H1 (cell line): ENCODE data around the gene KRT5. TPM values are rescaled to one million over a fixed set of nuclear protein-coding genes. Genes with fewer than 3 reads are reported as not detected.

Experiments used
- CTCF ChIA-PET: fragments of 300-600 bp; sonication (Branson Sonifier 250); formaldehyde crosslinking; loops from one replicate; lab custom pipeline; 2021; ENCODE audit not compliant: partially characterized antibody; lab: Charles Lee
- POLR2A ChIA-PET: fragments of 300-600 bp; sonication (Branson Sonifier 250); formaldehyde crosslinking; loops from one replicate; lab custom pipeline; 2021; ENCODE audit warnings: inconsistent platforms; ENCODE audit not compliant: partially characterized antibody; lab: Charles Lee
- DNase-seq, 2 experiments: peaks; one replicate each; pipeline versions ENCODE4 v3.0.0 to v3.0.0-alpha.2; 2010 to 2022; ENCODE audit warnings: low spot score in 2 of 2, low read depth in 1 of 2, mixed read lengths in 1 of 2
- FAIRE-seq: peaks from 2 replicates; lab custom pipeline; 2011; peaks lifted over from hg19 to GRCh38; lab: Jason Lieb, UNC
- H2AFZ ChIP-seq: 2 replicates; pipeline ENCODE4 v1.8.1; 2012; ENCODE audit warnings: low read length, inconsistent platforms
- H2AK5ac ChIP-seq: 2 replicates; pipeline ENCODE4 v1.6.1; 2013; ENCODE audit warnings: low read depth, low read length
- H2BK120ac ChIP-seq: replicated peaks from 2 replicates; pipeline ENCODE3; 2013; ENCODE audit warnings: low read depth, low read length, inconsistent platforms
- H2BK12ac ChIP-seq: 2 replicates; pipeline ENCODE4 v1.6.1; 2013; ENCODE audit warnings: low read depth, low read length
- H2BK15ac ChIP-seq: 2 replicates; pipeline ENCODE4 v1.6.1; 2013; ENCODE audit warnings: low read length
- H2BK20ac ChIP-seq: 2 replicates; pipeline ENCODE4 v1.6.1; 2013; ENCODE audit warnings: low read length
- H2BK5ac ChIP-seq: 2 replicates; pipeline ENCODE4 v1.6.1; 2013; ENCODE audit warnings: low read depth, low read length
- H3K14ac ChIP-seq: 2 replicates; pipeline ENCODE4 v1.6.1; 2013; ENCODE audit warnings: inconsistent platforms; ENCODE audit not compliant: insufficient read length
- H3K18ac ChIP-seq: 2 replicates; pipeline ENCODE4 v1.6.1; 2013; ENCODE audit warnings: low read length; ENCODE audit errors: extremely low read depth
- H3K23ac ChIP-seq: 2 replicates; pipeline ENCODE4 v1.6.1; 2013; ENCODE audit warnings: inconsistent platforms; ENCODE audit not compliant: insufficient read length
- H3K23me2 ChIP-seq: 2 replicates; pipeline ENCODE4 v1.6.1; 2013; ENCODE audit warnings: low read depth, low read length
- H3K27ac ChIP-seq: 2 replicates; pipeline ENCODE4 v1.6.1; 2011; ENCODE audit warnings: low read depth, low read length, inconsistent platforms
- H3K27me3 ChIP-seq, 4 experiments: replicated peaks in 1 of 4; 1 replicate in 1 of 4; 2 replicates in 3 of 4; pipeline versions ENCODE4 v1.6.1 to v1.8.1; 2011 to 2013; ENCODE audit warnings: low read length in 3 of 4, mild to moderate bottlenecking in 3 of 4, inconsistent platforms in 2 of 4, mixed read lengths in 2 of 4, moderate library complexity in 1 of 4; ENCODE audit not compliant: control insufficient read depth in 3 of 4, insufficient read depth in 3 of 4; ENCODE audit errors: extremely low read depth in 1 of 4
- H3K36me3 ChIP-seq, 4 experiments: 2 replicates each; pipeline versions ENCODE4 v1.6.1 to v1.8.1; 2011 to 2013; ENCODE audit warnings: mild to moderate bottlenecking in 4 of 4, low read length in 3 of 4, moderate library complexity in 2 of 4, control low read depth in 1 of 4, inconsistent platforms in 1 of 4; ENCODE audit not compliant: insufficient read depth in 4 of 4, control insufficient read depth in 2 of 4
- H3K4ac ChIP-seq: replicated peaks from 2 replicates; pipeline ENCODE3; 2013; ENCODE audit warnings: low read length, low read depth, mixed read lengths, inconsistent platforms; ENCODE audit not compliant: insufficient read length
- H3K4me1 ChIP-seq, 4 experiments: replicated peaks in 1 of 4; 1 replicate in 1 of 4; 2 replicates in 3 of 4; pipeline versions ENCODE4 v1.6.1 to v1.8.1; 2011 to 2013; ENCODE audit warnings: low read length in 3 of 4, inconsistent platforms in 2 of 4, mixed read lengths in 1 of 4; ENCODE audit not compliant: insufficient read depth in 4 of 4, control insufficient read depth in 3 of 4
- H3K4me2 ChIP-seq, 2 experiments: 2 replicates each; pipeline versions ENCODE4 v1.6.1 to v1.8.1; 2011 to 2013; ENCODE audit warnings: low read depth in 2 of 2, low read length in 2 of 2, control low read depth in 1 of 2, inconsistent platforms in 1 of 2, mild to moderate bottlenecking in 1 of 2; ENCODE audit not compliant: insufficient read depth in 1 of 2
- H3K4me3 ChIP-seq, 4 experiments: fragments of 200-600, 300-600 bp in 1 of 4; sonication (generic), shearing (Covaris generic), sonication (Bioruptor Twin) in 1 of 4; 2 replicates each; pipeline versions ENCODE4 v1.5.1 to v1.8.1; 2011 to 2016; ENCODE audit warnings: low read length in 4 of 4, low read depth in 3 of 4, control low read depth in 2 of 4, inconsistent platforms in 2 of 4, mild to moderate bottlenecking in 2 of 4, mixed read lengths in 1 of 4, moderate library complexity in 1 of 4; ENCODE audit not compliant: insufficient read depth in 2 of 4; ENCODE audit errors: extremely low read depth in 1 of 4
- H3K56ac ChIP-seq: replicated peaks from 2 replicates; pipeline ENCODE3; 2013; ENCODE audit warnings: low read depth, mild to moderate bottlenecking, mixed read lengths, low read length, inconsistent platforms; ENCODE audit not compliant: insufficient read length
- H3K79me1 ChIP-seq: 2 replicates; pipeline ENCODE4 v1.6.1; 2013; ENCODE audit warnings: low read depth, low read length, control low read depth
- H3K79me2 ChIP-seq, 2 experiments: 2 replicates each; pipeline versions ENCODE4 v1.6.1 to v1.8.1; 2012 to 2013; ENCODE audit warnings: low read length in 2 of 2, mild to moderate bottlenecking in 2 of 2, inconsistent platforms in 1 of 2; ENCODE audit not compliant: insufficient read depth in 2 of 2, control insufficient read depth in 1 of 2
- H3K9ac ChIP-seq, 4 experiments: replicated peaks in 1 of 4; 1 replicate in 1 of 4; 2 replicates in 3 of 4; pipeline versions ENCODE4 v1.6.1 to v1.8.1; 2011 to 2013; ENCODE audit warnings: low read depth in 3 of 4, low read length in 3 of 4, control low read depth in 2 of 4, mild to moderate bottlenecking in 2 of 4, moderate library complexity in 2 of 4, inconsistent platforms in 1 of 4; ENCODE audit errors: extremely low read depth in 1 of 4
- H3K9me3 ChIP-seq, 2 experiments: 2 replicates each; pipeline versions ENCODE4 v1.6.1 to v1.8.1; 2012 to 2013; ENCODE audit warnings: mild to moderate bottlenecking in 2 of 2, moderate library complexity in 2 of 2, control low read depth in 1 of 2, inconsistent platforms in 1 of 2, low read depth in 1 of 2, low read length in 1 of 2, mixed read lengths in 1 of 2; ENCODE audit not compliant: insufficient read depth in 2 of 2
- H4K20me1 ChIP-seq, 2 experiments: replicated peaks in 1 of 2; 2 replicates each; pipeline versions ENCODE3 to v1.8.1; 2011 to 2013; ENCODE audit warnings: inconsistent platforms in 2 of 2, low read length in 2 of 2, mild to moderate bottlenecking in 1 of 2; ENCODE audit not compliant: insufficient read depth in 2 of 2, control insufficient read depth in 1 of 2
- H4K5ac ChIP-seq: 2 replicates; pipeline ENCODE4 v1.6.1; 2013; ENCODE audit warnings: low read length, low read depth, mixed read lengths, inconsistent platforms; ENCODE audit not compliant: insufficient read length
- H4K8ac ChIP-seq: 2 replicates; pipeline ENCODE4 v1.8.0; 2013; ENCODE audit warnings: mild to moderate bottlenecking, moderate library complexity, low read length, inconsistent platforms; ENCODE audit not compliant: insufficient read depth; ENCODE audit errors: extremely low read depth
- H4K91ac ChIP-seq: replicated peaks from 2 replicates; pipeline ENCODE3; 2013; ENCODE audit warnings: low read length, mixed read lengths, inconsistent platforms; ENCODE audit not compliant: insufficient read length
- ASH2L ChIP-seq: fragments of 200-600, 300-600 bp; sonication (generic); IDR thresholded peaks from one replicate; pipeline ENCODE4 v1.7.1; 2017; ENCODE audit warnings: low read length
- CBX5 ChIP-seq: fragments of 300-800, 300-1000 bp; sonication (generic); IDR thresholded peaks from 2 replicates; pipeline ENCODE4 v1.7.1; 2016; ENCODE audit warnings: antibody characterized with exemption, low read length, low read depth
- CBX8 ChIP-seq: fragments of 300-800, 300-1000 bp; sonication (generic); IDR thresholded peaks from 2 replicates; pipeline ENCODE4 v1.7.1; 2016; ENCODE audit warnings: low read depth, low read length, borderline replicate concordance
- CEBPB ChIP-seq: IDR thresholded peaks from 2 replicates; pipeline ENCODE4 v1.6.1; 2012; ENCODE audit warnings: low read depth, low read length
- JUN ChIP-seq: IDR thresholded peaks from 2 replicates; pipeline ENCODE4 v1.6.1; 2011; ENCODE audit warnings: low read depth, mild to moderate bottlenecking, improper control_type of control experiment, low read length
- JUND ChIP-seq: IDR thresholded peaks from 2 replicates; pipeline ENCODE4 v1.6.1; 2011; ENCODE audit warnings: mild to moderate bottlenecking, improper control_type of control experiment, low read length
- KDM1A ChIP-seq: fragments of 200-600, 300-600 bp; sonication (generic); IDR thresholded peaks from 2 replicates; pipeline ENCODE4 v1.7.1; 2016; ENCODE audit warnings: mild to moderate bottlenecking, low read length, borderline replicate concordance
- POLR2AphosphoS5 ChIP-seq: IDR thresholded peaks from 2 replicates; pipeline ENCODE4 v1.6.1; 2011; ENCODE audit warnings: low read depth, low read length
- RAD21 ChIP-seq, 2 experiments: IDR thresholded peaks in 1 of 2; conservative IDR thresholded peaks in 1 of 2; 2 replicates each; pipeline ENCODE4 v1.6.1; 2011; ENCODE audit warnings: low read depth in 2 of 2, low read length in 2 of 2, improper control_type of control experiment in 1 of 2, inconsistent platforms in 1 of 2, mild to moderate bottlenecking in 1 of 2, moderate library complexity in 1 of 2
- RFX5 ChIP-seq: IDR thresholded peaks from 2 replicates; pipeline ENCODE4 v1.6.1; 2011; ENCODE audit warnings: low read depth, low read length, improper control_type of control experiment, borderline replicate concordance
- SP1 ChIP-seq: IDR thresholded peaks from 2 replicates; pipeline ENCODE4 v1.6.1; 2011; ENCODE audit warnings: low read depth, low read length
- WGBS, 2 experiments: shearing (Covaris generic) in 1 of 2; methylation state at CpG; one replicate each; pipeline versions ENCODE4 v1.1.6 to v1.1.7; 2013 to 2015; ENCODE audit warnings: low lambda C conversion rate in 2 of 2, mixed read lengths in 2 of 2, inconsistent platforms in 1 of 2, low coverage in 1 of 2, missing lambda C conversion rate in 1 of 2; ENCODE audit not compliant: insufficient replicate concordance in 2 of 2, insufficient coverage in 1 of 2, insufficient read length in 1 of 2; ENCODE audit errors: extremely low coverage in 1 of 2, missing lambda C conversion rate in 1 of 2; 5-methylcytosine and 5-hydroxymethylcytosine counted together
- polyA plus RNA-seq, 7 experiments: library from polyadenylated mRNA; depleted of rRNA in 3 of 7; stranded (reverse) in 5 of 7; unstranded in 2 of 7; fragments of >200 nt in 5 of 7; fragments of 200-250 nt in 2 of 7; gene quantifications; 1 replicate in 5 of 7; 2 replicates in 1 of 7; 4 replicates in 1 of 7; pipeline versions ENCODE4 v1.2.1 to v1.2.3, GENCODE V29; 2011 to 2013; ENCODE audit warnings: missing spikeins in 2 of 7, mixed read lengths in 2 of 7
- total RNA-seq: library from RNA; stranded (reverse); fragmentation: NEBNext Ultra II Directional; extraction: Animal tissue kit (Norgen Biotek cat#: 25700); gene quantifications from 2 replicates; pipeline ENCODE4 v1.2.1, GENCODE V29; 2021
- TF ChIP-seq, protein P1 (sequence below), 3 experiments: IDR thresholded peaks; 1 replicate in 2 of 3; 2 replicates in 1 of 3; pipeline versions ENCODE4 v1.5.1 to v1.6.1; 2011; ENCODE audit warnings: low read length in 3 of 3, mild to moderate bottlenecking in 3 of 3, inconsistent platforms in 2 of 3, low read depth in 1 of 3, moderate library complexity in 1 of 3; ENCODE audit not compliant: insufficient read depth in 1 of 3; ENCODE audit errors: control extremely low read depth in 1 of 3

The KRT5 gene
- total and polyA plus RNA-seq, 2 of the 8 experiments (the other 6 are each of a cell fraction or from before 2014, with no cell fraction given): 0.18 TPM; not detected in 1

DNA sequence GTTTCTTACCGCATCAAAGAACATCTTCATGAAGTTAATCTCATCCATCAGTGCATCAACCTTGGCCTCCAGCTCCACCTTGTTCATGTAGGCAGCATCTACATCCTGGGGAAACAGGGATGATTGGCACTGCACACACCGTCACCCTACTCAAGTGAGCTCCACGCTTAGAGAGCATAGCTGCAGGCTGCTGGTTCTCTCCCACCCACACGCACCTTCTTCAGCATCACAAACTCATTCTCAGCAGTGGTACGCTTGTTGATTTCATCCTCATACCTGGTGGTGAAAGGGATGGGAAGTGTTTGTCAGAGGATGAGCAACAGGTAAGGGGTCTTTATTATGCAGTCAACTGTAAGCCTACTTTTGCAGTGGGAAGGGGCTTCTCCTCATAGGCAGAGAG, 2.3 kb downstream of the KRT5 start:
- no peak overlapping the region for H3K27ac ChIP-seq
- H3K36me3 ChIP-seq: no peaks in the 10 kb centered on the region
- WGBS, 2 experiments: 97% methylated on average over 5 of the region's 5 CpGs; no CpG with 5 or more reads in 1 of the 2 experiments
- no peak overlapping the region for H3K23ac ChIP-seq
- DNase-seq (peak in 1 of 2 experiments; percentile 14), FAIRE-seq (no peak)
- POLR2A ChIA-PET: no interaction called here
- no peak overlapping the region for H3K4me3 ChIP-seq
- H3K27me3 ChIP-seq: no peaks in the 10 kb centered on the region
- CTCF ChIA-PET: interaction anchor here (0.7 to 4.5 kb wide), 6 partner anchors 11 to 361 kb away, joined by 3 to 29 read pairs (median 3); no protein-coding TSS in a partner anchor
- H4K8ac ChIP-seq: no peak overlapping the region
- no peak overlapping the region for H2AFZ ChIP-seq
- no peak overlapping the region for H4K5ac ChIP-seq
- no peak overlapping the region for H2BK12ac ChIP-seq
- H2AK5ac ChIP-seq: no peak overlapping the region
- H2BK120ac ChIP-seq: no peak overlapping the region
- no peak overlapping the region for H3K4ac ChIP-seq
- no peaks in the 10 kb centered on the region; a peak in 1 of 4 replicates for H3K9me3 ChIP-seq
- no peak overlapping the region for H2BK5ac ChIP-seq
- H3K4me1 ChIP-seq: no peaks in the 10 kb centered on the region; a peak in 1 of 7 replicates
- H3K23me2 ChIP-seq: no peaks in the 10 kb centered on the region
- H4K20me1 ChIP-seq: no peaks in the 10 kb centered on the region
- H3K79me2 ChIP-seq: no peaks in the 10 kb centered on the region
- H3K18ac ChIP-seq: no peak overlapping the region
- no peak overlapping the region for H3K4me2 ChIP-seq
- no peak overlapping the region for H2BK20ac ChIP-seq
- H3K79me1 ChIP-seq: no peaks in the 10 kb centered on the region
- H2BK15ac ChIP-seq: no peak overlapping the region
- no peak overlapping the region for H3K9ac ChIP-seq
- H3K14ac ChIP-seq: no peak overlapping the region
- no peak overlapping the region for H4K91ac ChIP-seq
- no peak overlapping the region for H3K56ac ChIP-seq
- TF ChIP-seq ASH2L (no peak), SP1 (no peak), CBX8 (no peak), JUN (no peak), RFX5 (no peak), POLR2AphosphoS5 (no peak), CBX5 (no peak), JUND (no peak), KDM1A (no peak), RAD21 (IDR thresholded peaks at IDR 0.05 in 1 of 2, conservative IDR thresholded peaks at IDR 0.05 in 1 of 2; ENCODE audit: low read depth in 2 of 2, low read length in 2 of 2) (no peak), CEBPB (no peak)
- TF ChIP-seq, protein P1, sequence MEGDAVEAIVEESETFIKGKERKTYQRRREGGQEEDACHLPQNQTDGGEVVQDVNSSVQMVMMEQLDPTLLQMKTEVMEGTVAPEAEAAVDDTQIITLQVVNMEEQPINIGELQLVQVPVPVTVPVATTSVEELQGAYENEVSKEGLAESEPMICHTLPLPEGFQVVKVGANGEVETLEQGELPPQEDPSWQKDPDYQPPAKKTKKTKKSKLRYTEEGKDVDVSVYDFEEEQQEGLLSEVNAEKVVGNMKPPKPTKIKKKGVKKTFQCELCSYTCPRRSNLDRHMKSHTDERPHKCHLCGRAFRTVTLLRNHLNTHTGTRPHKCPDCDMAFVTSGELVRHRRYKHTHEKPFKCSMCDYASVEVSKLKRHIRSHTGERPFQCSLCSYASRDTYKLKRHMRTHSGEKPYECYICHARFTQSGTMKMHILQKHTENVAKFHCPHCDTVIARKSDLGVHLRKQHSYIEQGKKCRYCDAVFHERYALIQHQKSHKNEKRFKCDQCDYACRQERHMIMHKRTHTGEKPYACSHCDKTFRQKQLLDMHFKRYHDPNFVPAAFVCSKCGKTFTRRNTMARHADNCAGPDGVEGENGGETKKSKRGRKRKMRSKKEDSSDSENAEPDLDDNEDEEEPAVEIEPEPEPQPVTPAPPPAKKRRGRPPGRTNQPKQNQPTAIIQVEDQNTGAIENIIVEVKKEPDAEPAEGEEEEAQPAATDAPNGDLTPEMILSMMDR (IDR thresholded peaks at IDR 0.05; ENCODE audit: control extremely low read depth in 1 of 3, insufficient read depth in 1 of 3, low read depth in 1 of 3, low read length in 3 of 3): no peak
